GM18517 (cell line): Measurements from ENCODE around the gene RPUSD1.

Source experiments
- ATAC-seq: cut with Tn5 transposase; IDR thresholded peaks from one replicate; pipeline ENCODE4 v1.9.1; 2021; ENCODE audit warnings: mild to moderate bottlenecking, moderate library complexity; ENCODE audit not compliant: unreplicated experiment

RPUSD1 gene

DNA sequence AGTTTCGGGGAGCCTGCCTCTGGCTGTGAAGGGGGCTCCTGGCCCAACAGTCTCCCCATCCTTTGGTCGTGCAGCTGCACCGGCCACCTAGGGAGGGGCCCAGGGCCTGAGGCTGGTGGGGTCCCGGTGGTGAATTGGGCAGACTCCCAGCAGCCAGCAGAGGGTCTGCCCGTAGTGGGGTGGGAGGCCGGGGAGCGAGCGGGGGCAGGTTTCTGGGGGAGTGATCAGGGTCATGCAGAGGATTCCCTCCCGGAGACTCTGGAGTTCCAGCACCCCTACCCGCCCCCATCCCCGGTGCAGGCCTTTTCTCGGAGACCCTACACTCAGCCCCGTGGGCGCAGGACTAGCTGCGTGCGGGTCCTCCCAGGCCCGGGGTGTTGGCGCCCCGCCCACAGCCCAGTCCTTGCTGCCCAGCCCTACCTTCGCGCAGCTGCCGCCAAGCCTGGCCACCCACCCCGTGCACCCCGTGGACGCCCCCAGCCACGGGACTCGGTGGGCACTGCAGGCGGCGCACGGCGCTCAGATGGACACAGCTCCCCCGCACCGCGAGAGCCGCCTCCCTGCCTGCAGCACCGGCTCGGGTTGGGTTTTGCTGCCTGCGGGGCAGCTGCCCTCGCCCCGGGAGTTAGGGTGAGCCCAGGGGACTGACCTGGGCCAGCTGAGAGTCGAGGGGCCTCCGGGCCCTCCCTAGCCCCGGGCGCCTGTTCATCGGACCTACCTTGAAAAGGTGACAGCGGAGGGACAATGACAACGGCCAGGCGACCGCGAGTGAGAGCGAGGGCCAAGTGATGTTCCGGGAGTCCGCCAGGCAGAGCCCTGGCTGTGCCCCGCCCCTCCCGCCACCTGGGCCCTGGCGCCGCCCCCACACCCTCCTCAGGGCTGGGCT, 12.0 kb upstream of the RPUSD1 start, which contains the start of gene GNG13:
Gene GNG13, minus strand, starts transcription at position 787 of the 886 bp plus-strand sequence. CDS start 1,657 bp downstream, outside the sequence.
- ATAC-seq: no peak

DNA sequence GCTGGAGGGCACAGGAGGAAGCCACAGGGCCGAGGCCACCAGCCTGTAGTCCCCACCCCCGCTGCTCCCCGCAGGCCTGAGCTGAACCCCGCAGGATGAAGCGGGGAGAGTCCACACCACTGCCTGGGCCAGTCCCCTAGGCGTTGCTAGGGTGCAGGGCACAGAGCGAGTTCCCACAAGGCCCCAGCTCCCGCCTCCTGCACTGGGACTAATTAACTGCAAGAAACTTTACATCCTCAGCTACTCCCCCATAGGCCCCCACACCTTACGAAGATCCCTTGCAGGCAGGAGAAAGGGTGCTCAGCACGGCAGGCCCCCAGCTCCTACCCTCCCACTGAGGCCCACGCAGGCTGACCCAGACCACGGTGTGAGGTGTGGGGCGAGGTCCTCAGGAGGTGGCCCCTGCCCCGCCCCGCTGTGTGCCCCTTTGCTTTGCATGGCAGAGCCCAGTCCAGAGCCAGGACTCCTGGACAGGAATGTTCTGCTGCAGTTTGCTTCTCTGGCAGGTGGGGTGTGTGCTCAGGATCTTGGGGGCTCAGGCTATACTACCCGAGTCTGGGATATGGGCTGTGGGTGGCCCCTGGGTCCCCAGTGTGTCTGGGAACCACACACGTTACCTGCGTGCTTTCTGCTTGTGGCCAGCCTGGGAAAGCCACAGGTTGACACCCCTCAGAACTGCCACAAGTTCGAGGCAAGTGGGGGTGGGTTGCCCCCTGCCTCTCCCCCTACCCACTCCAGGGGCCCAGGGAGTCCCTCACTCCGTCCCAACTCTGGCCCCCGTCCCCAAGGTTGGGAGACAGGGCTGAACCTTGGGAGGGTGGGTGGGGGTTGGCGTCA, 11.1 kb upstream of the RPUSD1 start:
- no peak for ATAC-seq

DNA sequence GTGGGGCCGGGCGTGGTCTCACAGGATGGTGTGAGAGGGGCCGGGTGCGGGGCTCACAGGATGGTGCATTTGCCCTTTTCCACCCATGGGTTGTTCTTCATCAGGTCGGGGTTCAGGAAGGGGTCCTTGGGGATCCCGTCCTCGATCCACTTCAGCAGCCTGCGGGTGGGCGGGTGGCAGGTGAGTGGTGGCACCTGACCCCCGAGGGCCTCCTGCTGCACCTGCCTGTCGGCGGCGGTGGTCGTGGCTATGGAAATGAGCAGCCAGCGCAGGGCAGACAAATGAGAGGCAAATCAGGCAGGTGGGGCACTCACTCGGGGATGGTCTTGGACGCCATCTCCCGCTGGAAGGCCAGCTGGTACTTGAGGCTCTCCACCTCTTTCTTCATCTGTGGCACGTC, 10.5 kb upstream of the RPUSD1 start:
- no peak for ATAC-seq

DNA sequence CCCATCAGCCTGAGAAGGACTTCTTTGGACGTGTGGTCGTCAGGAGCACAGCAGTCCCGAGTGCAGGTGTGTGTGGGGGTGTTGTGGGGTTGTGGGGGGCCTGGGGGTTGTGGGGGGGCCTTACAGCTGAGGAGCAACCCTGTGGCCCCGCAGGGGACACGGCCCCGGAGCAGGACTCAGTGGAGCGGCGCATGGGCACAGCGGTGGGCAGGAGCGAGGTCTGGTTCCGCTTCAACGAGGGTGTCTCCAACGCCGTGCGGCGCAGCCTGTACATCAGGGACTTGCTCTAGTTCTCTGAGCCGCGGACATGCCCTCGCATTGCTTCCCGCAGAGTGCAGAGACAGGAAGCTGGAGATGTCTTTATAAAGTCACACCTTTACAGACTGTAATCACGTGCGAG, 9.5 kb upstream of the RPUSD1 start:
- no peak for ATAC-seq

DNA sequence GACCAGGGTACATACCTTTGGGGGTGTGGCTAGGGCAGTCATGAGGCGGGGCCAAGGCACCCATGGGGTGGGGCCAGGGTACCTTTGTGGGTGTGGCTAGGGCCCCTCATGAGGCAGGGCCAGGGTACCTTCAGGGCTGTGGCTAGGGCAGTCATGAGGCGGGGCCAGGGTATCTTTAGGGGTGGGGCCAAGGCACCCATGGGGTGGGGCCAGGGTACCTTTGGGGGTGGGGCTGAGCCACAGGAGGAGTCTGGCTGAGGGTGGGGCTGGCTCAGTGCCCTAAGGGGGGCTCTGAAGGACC, 8.9 kb upstream of the RPUSD1 start:
- ATAC-seq: no peak

DNA sequence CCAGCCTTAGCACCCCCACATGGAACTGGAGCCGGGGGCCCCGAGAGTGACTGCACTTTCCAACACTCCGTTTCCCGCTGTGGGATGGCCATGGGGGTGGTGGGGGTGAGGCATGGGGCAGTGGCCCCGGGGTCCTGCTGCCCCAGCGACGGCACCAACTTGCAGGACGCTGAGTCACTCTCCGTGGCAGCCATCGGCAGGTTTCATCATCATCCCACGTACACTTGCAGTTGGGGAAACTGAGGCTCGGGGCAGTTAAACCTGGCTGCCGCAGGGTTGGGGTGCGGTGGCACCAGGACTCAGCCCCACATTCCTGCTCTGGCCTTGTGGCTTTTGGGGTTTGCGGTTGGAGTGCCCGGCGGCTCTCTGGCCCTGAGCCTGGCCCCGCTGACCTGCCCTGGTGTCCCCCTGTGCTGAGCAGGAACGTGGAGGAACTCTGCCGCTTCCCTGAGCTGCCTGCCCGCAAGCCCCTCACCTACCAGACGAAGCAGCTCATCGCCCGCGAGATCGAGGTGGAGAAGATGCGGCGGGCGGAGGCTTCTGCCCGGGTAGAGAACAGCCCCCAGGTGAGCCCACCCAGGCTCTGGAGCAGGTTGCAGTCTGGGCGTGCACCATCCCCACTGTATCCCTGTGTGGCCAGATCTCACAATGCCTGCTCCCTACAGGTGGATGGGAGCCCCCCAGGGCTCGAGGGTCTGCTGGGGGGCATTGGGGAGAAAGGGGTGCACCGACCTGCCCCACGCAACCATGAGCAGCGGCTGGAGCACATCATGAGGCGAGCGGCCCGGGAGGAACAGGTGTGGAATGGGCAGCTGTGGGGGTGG, 8.3 kb upstream of the RPUSD1 start:
- ATAC-seq: no peak

DNA sequence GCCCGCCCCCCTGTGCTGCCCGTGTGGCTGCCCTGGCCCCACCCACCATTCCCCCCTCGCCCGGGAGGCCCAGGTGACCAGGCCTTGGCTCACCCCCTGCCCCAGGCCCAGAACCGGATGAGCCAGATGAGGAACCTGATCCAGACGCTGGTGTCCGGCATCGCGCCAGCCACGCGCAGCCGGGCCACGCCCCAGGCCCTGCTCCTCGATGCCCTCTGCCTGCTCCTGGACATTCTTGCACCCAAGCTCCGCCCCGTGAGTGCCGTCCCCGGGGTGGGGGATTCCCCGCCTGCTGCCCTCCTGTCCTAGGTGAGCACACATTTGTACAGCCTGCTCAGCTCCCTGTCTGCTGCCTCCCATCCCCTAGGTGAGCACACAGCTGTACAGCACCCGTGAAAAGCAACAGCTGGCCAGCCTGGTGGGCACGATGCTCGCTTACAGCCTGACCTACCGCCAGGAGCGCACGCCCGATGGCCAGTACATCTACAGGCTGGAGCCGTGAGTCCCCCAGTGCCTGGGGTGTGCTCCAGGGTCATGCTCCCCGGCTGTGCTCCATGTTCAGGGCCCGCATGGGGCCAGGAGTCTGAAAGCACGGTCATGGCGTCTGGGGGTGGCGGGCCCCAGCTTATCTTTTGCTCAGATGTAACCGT, 7.5 kb upstream of the RPUSD1 start:
- ATAC-seq: no peak

DNA sequence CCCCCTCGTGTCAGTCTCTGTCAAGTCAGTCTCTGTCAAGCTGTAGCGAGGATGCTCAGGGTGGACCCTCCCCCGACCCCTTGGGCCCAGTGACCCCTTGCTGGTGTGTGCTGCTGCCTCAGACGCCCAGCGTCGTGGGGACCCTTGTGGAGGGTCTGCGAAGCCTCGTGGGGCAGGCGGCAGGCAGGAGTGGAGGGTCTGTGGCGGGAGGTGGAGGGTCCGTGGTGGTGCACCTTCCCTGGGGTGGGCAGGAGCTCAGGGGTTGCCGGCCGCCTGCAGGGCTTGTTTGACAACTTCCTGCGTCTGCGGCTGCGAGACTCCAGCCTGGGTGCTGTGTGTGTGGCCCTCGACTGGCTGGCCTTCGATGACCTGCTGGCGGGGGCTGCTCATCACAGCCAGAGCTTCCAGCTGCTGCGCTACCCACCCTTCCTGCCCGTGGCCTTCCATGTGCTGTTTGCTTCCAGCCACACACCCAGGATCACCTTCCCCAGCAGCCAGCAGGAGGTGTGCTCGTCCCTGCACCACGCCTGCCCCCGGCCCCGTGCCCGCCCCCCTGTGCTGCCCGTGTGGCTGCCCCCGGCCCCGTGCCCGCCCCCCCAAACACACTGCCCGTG, 6.8 kb upstream of the RPUSD1 start:
- ATAC-seq: no peak

DNA sequence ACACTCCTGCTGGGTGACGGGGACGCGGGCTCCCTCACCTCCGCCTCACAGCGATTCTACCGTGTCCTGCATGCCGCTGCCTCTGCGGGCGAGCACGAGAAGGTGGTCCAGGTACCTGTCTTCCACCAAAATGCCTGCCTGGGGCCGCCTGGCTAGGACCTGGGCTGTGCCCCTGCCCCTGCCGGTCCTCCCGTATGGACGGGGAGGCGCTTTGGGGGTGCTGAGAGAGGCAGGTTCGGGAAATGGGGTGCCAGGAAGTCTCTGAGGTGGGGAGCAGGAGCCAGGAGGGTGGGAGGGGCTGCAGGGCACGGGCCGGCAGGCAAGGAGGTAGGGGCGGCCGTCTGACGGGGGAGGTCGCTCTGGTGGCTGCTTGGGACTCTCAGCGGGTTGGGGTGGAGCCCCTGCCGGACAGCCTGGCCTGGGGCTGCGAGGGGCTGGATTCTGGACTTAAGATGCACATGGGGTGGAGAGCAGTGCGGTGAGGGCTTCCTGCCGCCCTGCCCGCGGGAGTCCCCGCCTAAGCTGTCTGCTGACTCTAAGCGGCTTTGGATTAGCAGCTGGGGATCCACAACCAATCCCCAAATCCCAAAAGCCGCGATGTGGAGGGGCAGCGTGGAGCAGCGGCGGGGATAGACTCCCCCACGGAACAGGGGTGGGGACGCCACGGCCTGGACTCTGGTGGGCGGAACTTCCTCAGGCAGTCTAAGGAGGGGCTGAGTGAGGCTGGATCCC, 6.1 kb upstream of the RPUSD1 start:
- ATAC-seq: no peak

DNA sequence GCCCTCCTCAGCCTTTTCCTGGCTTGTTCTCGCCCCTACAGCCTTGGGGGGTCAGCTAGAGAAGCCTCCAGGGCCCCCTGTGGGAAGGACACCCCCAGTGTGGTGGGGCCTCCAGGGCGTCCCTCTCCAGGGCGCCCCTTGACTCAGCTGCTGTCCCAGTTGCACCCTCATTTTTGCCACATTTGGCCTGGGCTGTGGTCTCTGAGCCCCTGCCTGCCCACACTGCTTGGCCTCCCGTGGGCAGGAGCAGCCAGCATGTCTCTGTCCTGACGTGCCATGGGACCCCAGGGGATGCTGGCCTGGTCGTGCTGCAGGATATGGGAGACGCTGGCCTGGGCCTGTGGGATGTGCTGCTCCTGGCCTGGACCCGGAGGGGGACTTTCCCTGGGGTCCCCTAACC, 5.2 kb upstream of the RPUSD1 start:
- ATAC-seq: no peak

DNA sequence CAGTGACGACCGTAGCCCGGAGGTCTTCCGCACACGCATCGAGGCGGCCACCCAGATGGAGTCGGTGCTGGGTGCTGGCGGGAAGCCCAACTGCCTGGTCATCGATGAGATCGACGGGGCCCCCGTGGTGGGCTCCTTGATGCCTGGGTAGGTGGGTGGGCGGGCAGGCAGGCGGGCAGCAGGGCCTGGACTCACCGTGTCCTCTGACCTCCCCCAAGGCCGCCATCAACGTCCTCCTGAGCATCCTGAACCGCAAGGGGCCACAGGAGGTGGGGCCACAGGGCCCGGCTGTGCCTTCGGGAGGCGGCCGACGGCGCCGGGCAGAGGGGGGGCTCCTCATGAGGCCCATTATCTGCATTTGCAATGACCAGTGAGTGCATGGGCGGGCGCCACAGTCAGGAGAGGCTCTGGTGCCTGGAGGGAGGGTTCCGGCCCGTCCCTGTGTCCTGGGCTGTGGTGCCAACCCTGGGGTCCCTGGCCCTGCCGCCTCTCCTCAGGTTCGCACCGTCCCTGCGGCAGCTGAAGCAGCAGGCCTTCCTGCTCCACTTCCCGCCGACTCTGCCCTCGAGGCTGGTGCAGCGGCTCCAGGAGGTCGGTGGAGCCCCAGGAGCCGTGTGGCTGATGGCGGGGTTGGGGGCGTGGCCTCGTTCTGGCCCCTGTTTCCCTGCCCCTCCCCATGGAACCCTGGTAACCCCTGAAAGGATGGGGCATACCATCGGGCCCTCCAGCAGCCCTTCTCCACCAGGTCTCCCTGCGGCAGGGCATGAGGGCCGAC, 4.2 kb upstream of the RPUSD1 start:
- no peak for ATAC-seq

DNA sequence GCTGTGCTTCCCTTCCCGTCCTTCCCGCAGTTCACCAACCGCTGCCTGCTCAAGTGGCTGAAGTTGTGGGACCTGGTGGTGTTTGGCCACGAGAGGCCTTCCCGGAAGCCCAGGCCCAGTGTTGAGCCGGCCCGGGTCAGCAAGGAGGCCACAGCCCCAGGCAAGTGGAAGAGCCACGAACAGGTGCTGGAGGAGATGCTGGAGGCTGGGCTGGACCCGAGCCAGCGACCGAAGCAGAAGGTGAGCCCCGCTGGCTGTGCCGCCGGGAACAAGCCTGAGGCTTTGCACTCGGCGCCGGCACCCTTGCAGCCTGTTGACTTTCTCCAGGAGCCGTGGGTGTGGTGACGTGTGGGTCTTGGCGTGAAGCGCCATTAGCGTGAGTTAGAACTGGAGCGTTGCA, 3.0 kb upstream of the RPUSD1 start:
- no peak for ATAC-seq

DNA sequence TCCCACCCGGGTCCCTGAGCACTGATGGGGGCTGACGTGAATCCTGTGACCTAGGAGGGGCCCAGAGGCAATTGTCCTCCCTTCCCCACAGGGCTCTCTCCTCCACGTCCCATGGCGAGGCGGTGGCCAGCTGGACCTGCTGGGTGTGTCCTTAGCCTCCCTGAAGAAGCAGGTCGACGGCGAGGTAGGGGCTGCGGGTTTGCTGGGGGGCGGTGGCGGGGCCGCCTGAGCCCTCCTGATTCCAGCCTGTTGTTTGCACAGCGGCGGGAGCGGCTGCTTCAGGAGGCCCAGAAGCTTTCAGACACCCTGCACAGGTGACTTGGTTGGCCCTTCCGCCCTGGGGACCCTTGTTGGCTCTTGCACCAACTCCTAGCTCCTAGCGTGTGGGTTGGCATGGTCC, 1.9 kb upstream of the RPUSD1 start:
- ATAC-seq: no peak

DNA sequence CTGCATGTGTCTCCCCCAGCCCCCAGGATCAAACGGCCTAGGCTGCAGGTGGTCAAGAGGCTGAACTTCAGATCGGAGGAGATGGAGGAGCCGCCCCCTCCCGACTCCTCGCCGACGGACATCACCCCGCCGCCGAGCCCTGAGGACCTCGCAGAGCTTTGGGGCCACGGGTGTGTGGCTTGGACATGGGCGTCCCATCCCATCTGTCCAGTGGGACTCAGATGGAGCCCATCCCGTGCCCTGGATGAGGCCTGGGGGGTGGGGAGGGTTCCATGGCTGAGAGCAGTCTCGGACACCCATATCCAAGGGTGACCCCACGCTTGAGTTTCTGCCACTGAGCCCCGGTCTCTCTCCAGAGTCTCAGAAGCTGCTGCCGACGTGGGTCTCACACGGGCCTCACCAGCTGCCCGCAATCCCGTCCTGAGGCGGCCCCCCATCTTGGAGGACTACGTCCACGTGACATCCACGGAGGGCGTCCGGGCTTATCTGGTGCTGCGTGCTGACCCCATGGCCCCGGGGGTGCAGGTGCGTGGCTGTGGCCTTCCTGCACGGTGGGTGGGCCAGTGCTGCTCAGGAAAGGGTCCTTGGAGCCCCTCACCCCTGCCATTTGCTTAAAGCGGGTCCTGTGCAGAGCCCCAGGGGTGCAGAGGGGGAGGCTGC, 1.1 kb upstream of the RPUSD1 start:
- ATAC-seq: no peak

DNA sequence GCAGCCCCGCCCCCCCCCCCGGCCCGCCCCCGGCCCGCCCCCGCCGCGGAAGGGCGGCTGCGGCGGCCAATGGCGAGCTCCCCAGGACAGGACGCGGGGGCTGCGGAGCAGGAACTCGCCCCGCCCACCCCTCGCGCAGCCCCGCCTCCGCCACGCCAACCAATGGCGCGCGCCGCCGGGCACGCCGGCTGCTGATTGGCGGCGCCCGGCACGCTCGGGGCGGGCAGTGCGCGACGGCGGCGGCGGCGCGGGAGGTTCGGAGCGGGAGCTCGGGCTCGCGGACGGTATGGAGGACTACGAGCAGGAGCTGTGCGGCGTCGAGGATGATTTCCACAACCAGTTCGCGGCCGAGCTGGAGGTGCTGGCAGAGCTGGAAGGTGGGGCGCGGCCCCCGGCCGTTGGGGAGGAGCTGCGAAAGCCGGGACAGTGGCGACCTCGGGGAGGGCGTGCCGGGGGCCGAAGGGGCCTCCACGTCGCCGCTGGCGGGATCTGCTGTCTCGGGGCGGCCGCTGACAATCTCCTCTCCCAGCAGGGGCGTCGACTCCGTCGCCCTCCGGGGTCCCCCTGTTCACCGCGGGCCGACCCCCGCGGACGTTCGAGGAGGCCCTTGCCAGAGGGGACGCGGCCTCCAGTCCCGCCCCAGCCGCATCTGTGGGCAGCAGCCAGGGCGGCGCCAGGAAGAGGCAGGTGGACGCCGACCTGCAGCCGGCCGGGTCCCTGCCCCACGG, 382 bp upstream of the RPUSD1 start, which contains the start of gene CHTF18:
Gene CHTF18, plus strand, starts transcription at position 222 of the 728 bp plus-strand sequence. Its CDS starts 65 bp downstream, at position 287.
- peak; percentile 62 for ATAC-seq

DNA sequence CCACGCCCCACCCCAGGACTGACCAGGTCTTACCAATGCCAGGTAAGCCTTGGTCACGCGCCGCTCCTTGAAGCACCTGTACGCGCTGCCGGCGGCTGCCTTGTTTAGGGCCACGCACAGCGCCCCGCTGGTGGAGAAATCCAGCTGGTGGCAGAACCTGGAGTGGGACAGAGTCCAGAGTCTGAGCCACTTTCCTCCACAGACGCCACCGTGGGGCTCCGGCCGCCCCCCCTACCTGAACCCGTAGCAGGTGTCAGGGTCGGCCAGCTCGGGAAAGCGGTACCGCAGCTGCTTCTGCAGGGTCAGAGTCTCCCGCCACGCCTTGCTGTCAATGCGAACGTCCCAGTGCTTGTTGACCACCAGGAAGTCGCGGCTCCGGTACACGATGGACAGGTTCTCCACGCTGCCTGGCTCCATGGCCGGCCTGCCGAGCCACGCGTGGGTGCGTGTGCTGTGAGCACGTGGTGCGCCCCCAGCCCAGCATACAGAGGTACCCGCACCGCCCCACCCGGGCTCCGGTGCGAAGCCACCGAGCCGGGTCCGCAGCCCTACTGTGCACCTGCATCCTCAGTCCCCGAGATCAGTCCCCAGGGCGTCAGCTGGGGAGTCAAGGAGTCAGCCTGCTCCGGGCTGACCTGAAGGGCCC, 737 bp downstream of the RPUSD1 start:
- ATAC-seq: no peak
